ENCODE measurements around the gene SEPHS2.

- TF ChIP-seq EP300 (IDR thresholded peaks at IDR 0.05) (no peak), ZC3H11A (IDR thresholded peaks at IDR 0.05) (no peak), FOSL2 (IDR thresholded peaks at IDR 0.05) (no peak), FOSL2 (CRISPR knock-in tag; IDR thresholded peaks at IDR 0.05) (no peak)
- TF ChIP-seq, protein P1, sequence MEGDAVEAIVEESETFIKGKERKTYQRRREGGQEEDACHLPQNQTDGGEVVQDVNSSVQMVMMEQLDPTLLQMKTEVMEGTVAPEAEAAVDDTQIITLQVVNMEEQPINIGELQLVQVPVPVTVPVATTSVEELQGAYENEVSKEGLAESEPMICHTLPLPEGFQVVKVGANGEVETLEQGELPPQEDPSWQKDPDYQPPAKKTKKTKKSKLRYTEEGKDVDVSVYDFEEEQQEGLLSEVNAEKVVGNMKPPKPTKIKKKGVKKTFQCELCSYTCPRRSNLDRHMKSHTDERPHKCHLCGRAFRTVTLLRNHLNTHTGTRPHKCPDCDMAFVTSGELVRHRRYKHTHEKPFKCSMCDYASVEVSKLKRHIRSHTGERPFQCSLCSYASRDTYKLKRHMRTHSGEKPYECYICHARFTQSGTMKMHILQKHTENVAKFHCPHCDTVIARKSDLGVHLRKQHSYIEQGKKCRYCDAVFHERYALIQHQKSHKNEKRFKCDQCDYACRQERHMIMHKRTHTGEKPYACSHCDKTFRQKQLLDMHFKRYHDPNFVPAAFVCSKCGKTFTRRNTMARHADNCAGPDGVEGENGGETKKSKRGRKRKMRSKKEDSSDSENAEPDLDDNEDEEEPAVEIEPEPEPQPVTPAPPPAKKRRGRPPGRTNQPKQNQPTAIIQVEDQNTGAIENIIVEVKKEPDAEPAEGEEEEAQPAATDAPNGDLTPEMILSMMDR (IDR thresholded peaks at IDR 0.05) = no peak
- TF ChIP-seq, protein P2, sequence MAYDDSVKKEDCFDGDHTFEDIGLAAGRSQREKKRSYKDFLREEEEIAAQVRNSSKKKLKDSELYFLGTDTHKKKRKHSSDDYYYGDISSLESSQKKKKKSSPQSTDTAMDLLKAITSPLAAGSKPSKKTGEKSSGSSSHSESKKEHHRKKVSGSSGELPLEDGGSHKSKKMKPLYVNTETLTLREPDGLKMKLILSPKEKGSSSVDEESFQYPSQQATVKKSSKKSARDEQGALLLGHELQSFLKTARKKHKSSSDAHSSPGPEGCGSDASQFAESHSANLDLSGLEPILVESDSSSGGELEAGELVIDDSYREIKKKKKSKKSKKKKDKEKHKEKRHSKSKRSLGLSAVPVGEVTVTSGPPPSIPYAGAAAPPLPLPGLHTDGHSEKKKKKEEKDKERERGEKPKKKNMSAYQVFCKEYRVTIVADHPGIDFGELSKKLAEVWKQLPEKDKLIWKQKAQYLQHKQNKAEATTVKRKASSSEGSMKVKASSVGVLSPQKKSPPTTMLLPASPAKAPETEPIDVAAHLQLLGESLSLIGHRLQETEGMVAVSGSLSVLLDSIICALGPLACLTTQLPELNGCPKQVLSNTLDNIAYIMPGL (CRISPR knock-in tag; IDR thresholded peaks at IDR 0.05; ENCODE audit: borderline replicate concordance) = no peak
Measured at GRCh38 chr16:30457256-30457655, 11.6 kb upstream of the SEPHS2 start.
